GM18909 (cell line): ENCODE results near the gene VSTM2B.

Source experiments
- ATAC-seq: cut with Tn5 transposase; IDR thresholded peaks from one replicate; pipeline ENCODE4 v1.9.1; 2021; ENCODE audit warnings: mild to moderate bottlenecking; ENCODE audit not compliant: unreplicated experiment, poor library complexity

Gene VSTM2B

GRCh38 chr19:29495091-29495490 is 30.7 kb upstream of the VSTM2B start:
- no peak for ATAC-seq

- ATAC-seq, result no peak
These were observed 29.8 kb upstream of the VSTM2B start for GRCh38 chr19:29495901-29496441.

GRCh38 chr19:29497241-29497640 is 28.6 kb upstream of the VSTM2B start:
- ATAC-seq, result no peak

GRCh38 chr19:29497686-29498436 is 27.9 kb upstream of the VSTM2B start:
- no peak for ATAC-seq

GRCh38 chr19:29499261-29499920 is 26.4 kb upstream of the VSTM2B start:
- ATAC-seq, result no peak

- ATAC-seq, result no peak
These were observed 25.7 kb upstream of the VSTM2B start for GRCh38 chr19:29499921-29500590.

- no peak for ATAC-seq
These were observed 23.8 kb upstream of the VSTM2B start for GRCh38 chr19:29501816-29502580.

GRCh38 chr19:29502581-29502850 is 23.3 kb upstream of the VSTM2B start:
- ATAC-seq, result no peak

GRCh38 chr19:29503140-29503758 is 22.5 kb upstream of the VSTM2B start:
- no peak for ATAC-seq

GRCh38 chr19:29503785-29504184 is 22.0 kb upstream of the VSTM2B start:
- ATAC-seq, result no peak

GRCh38 chr19:29504454-29504853 is 21.3 kb upstream of the VSTM2B start:
- ATAC-seq, result no peak

- no peak for ATAC-seq
These were observed 20.5 kb upstream of the VSTM2B start for GRCh38 chr19:29505097-29505824.

GRCh38 chr19:29506619-29506911 is 19.2 kb upstream of the VSTM2B start:
- no peak for ATAC-seq

- ATAC-seq, result no peak
These were observed 18.5 kb upstream of the VSTM2B start for GRCh38 chr19:29507081-29507860.

- no peak for ATAC-seq
These were observed 17.6 kb upstream of the VSTM2B start for GRCh38 chr19:29508181-29508580.

GRCh38 chr19:29509456-29509855 is 16.3 kb upstream of the VSTM2B start:
- ATAC-seq, result no peak

GRCh38 chr19:29510701-29511265 is 15.0 kb upstream of the VSTM2B start:
- ATAC-seq, result no peak

GRCh38 chr19:29511768-29512167 is 14.0 kb upstream of the VSTM2B start:
- no peak for ATAC-seq

GRCh38 chr19:29512748-29513147 is 13.0 kb upstream of the VSTM2B start:
- ATAC-seq, result no peak
